Measurements from ENCODE around the gene LCN12. TPM values are rescaled to one million over a fixed set of nuclear protein-coding genes. Genes with fewer than 3 reads are reported as not detected.

LCN12 gene
- total RNA-seq, 1 donor from 2014 or later, result not detected

DNA sequence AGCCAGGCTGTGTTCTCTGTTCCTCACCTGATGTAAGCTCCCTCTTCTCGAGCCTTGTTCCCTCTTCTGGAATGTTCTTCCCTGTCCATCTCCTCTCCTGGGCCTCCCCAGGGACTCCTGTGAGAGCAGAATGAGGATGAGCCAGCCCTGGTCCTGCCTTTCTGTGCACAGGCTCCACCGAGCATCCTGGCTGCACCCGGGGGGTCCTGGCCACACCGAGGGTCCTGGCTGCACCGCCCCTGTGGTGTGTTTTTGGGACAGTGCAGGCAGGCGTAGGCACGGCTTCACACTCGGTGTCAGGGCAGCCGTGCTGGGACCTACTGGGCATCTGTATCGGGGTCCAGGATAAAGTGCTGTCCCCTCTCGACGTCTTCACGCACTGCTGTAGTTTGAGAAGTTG is 25.3 kb upstream of the LCN12 start:
- DNase-seq (ENCODE audit: low read depth, low spot score), result no peak

DNA sequence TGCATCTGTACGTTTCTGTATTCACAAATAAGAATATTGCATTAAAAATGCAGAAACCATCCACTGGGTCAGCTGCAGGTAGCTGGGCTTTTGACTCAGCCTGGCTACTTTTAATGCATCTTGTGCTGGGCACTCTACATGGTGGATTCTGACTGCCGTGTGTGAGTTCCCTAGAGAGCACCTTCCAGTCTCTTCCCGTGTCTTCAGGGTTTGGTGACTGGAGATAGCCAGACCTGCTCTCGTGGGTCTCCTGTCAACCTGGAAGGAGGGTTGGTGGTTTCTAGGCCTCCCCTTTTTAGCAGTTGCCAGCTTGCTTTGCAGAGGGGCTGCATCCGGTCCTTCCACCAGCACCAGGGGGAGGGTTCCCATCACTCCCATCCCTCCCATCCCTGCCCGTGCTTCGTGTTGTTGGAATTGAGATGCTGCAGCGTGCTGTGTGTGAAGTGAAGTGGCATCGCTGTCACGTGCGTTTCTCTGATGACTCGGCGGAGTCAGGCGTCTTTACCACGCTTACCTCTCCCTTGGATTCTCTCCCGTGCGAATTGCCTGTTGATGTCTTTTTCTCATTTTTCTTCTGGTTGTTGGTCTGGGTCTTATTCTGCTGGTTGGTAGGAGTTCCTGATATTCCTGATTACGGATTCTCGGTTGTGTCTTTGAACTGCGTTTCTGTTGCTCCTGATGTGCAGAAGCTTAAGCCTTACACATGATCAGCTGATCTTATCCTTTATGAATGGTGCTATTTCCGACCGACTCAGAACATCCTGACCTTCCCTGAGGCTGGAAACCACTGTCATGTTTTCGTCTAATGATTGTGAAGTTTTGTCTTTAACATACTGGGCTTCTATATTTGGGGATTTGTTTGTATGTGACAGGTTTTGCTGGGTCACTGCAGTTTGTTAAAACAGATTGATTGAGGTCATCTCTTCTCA is 24.5 kb upstream of the LCN12 start:
- DNase-seq (ENCODE audit: low read depth, low spot score), result no peak

DNA sequence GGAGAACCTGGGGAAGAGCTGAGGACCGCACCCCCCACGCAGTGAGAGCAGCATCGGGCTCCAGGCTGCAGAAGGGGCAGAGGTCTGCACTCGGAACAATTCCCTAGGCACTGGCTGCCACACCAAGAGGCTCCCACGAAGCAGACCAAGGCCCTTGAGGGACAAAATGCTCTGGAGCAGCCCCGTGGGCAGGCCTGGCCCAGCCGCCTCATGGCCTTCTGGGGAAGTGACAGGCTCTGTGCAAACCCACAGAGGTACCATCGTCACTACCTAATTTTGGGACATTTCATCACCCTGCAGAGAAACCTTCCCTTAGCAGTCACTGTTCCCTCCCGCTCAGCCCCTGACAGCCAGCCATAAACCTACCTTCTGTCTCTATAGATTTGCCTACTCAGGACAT is 23.5 kb upstream of the LCN12 start:
- DNase-seq (ENCODE audit: low read depth, low spot score), result no peak

GRCh38 chr9:136930014-136930413 is 22.1 kb upstream of the LCN12 start:
- DNase-seq (ENCODE audit: low read depth, low spot score), result no peak

- no peak for DNase-seq (ENCODE audit: low read depth, low spot score)
Observed at GRCh38 chr9:136931611-136932130, 20.4 kb upstream of the LCN12 start.

GRCh38 chr9:136934277-136934676 is 17.8 kb upstream of the LCN12 start:
- no peak for DNase-seq (ENCODE audit: low read depth, low spot score)

DNA sequence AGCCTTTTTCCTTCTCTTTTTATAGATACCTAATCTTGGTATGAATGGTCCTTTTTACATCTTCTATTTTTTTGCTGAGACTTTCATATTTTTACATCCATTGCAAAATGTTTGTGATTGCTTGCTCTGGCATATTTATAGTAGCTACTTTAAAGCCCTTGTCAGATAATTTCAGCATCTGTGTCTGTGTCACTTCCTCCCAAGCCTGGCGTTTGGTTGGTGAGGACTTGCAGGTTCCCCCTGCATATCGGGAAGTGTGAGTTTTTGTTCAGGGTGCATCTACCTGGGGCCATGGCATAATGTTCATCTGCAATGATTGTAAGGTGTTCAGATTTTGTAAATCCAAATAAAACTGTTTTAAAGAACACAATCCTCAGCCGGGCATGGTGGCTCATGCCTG is 16.4 kb upstream of the LCN12 start:
- no peak for DNase-seq (ENCODE audit: low read depth, low spot score)

- no peak for DNase-seq (ENCODE audit: low read depth, low spot score)
Observed at GRCh38 chr9:136936645-136937170, 15.4 kb upstream of the LCN12 start.

GRCh38 chr9:136937186-136938001 is 14.7 kb upstream of the LCN12 start:
- no peak for DNase-seq (ENCODE audit: low read depth, low spot score)

- DNase-seq (ENCODE audit: low read depth, low spot score), result no peak
Observed at GRCh38 chr9:136939431-136939995, 12.6 kb upstream of the LCN12 start.

- no peak for DNase-seq (ENCODE audit: low read depth, low spot score)
Observed at GRCh38 chr9:136939996-136940525, 12.0 kb upstream of the LCN12 start.

DNA sequence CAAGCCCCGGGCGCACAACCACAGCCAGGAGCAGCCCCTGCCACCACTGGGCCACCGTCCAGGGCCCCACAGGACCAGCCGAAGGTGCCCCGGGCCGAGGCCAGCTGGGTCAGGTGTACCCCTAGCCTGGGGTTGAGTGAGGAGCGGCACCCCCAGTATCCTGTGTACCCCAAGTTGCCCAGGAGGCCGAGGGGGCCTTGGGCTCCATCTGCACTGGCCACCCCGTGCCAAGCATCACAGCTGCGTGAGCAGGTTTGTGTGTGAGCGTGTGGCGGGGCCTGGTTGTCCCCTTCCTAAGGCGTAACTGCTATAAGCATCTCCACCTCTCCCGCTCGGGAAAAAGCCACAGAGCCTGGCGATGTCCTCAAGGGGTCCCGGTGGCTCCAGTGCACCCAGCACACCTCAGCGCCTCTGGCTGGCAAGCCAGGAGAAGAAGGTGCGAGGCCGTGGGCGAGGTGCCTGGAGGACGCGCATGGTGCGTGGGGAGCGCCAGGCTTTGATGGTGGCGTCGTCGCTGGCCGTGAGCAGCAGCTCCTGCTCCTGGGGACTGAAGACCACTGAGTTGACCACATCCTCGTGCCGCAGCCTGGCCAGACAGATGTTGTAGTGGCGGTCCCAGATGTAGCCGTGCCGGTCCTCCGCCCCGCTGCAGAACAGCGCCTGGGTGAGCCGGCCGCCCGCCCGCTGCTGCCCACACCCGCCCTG is 11.4 kb upstream of the LCN12 start:
- no peak for DNase-seq (ENCODE audit: low read depth, low spot score)

GRCh38 chr9:136941231-136942111 is 10.6 kb upstream of the LCN12 start:
- no peak for DNase-seq (ENCODE audit: low read depth, low spot score)

DNA sequence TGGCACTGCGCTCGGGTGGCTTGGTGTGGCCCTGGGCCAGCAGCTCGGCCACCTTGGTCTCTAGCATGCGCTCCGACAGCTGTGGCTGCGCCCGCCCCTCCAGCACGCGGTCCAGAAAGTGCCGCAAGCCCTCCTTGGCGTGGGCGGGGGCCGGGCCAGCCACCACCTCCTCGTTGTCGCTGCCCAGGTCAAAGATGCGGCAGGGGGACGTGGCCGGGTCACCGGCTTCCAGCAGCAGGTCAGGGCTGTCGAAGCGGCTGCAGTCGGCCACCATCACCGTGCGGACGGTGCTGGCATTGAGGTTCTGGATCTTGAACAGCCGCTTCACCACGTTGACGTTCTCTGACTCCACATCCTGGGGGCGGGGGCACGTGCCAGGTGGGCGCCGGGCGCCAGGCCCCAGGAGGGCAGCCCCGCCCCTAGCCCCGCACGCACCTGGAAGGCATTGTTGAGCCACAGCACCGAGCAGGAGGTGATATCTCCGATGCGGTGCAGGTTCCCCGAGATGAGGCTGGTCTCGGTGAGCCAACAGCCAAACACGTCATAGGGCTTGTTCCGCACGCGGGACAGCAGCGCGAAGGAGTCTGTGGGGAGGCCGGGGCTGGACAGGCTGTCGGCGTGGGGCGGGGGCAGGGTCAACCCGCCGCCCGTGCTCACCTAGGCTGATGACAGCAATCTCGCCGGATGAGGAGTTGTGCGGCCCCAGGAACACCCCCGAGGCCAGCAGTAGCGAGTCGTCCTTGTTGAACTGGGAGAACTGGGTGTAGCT is 9.8 kb upstream of the LCN12 start:
- no peak for DNase-seq (ENCODE audit: low read depth, low spot score)

DNA sequence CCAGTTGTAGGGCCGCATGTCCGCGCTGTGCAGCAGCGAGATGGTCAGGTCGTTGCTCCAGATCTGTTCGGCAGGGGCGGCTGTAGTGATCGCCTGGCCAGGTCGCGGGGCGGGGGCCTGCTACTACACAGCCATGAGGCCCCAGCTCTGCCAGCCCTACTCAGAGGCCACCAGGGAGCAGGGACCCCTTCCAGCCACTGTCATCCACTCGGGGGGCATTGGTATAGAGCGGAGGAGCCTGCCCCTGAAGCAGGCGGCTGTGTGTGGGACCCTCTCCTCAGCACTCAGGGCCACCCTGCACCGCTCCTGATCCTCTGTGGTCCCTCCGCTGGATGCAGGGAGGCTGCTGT is 9.2 kb upstream of the LCN12 start:
- no peak for DNase-seq (ENCODE audit: low read depth, low spot score)

- DNase-seq (ENCODE audit: low read depth, low spot score), result no peak
Observed at GRCh38 chr9:136943291-136944211, 8.5 kb upstream of the LCN12 start.

DNA sequence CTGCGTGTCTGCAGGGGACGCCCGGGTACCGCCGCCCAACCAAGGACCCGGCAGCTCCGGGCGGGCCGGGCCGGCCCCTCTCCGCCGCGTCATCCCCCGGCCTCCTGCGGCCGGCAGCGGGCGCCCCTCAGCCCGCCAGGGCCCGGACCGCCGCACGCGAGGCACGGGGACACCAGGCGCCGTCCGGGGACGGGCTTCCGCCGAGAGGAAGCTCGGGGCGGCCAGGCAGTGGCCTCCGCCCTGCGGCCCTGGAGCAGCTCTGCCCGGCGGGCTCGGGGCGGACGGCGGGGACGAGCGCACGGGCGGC is 7.9 kb upstream of the LCN12 start:
- no peak for DNase-seq (ENCODE audit: low read depth, low spot score)
